HG03469 (cell line): ENCODE results near the gene EIF2B1.

Experiments
- ATAC-seq: cut with Tn5 transposase; IDR thresholded peaks from one replicate; pipeline ENCODE4 v1.9.1; 2021; ENCODE audit warnings: mild to moderate bottlenecking, moderate library complexity, moderate number of reproducible peaks; ENCODE audit not compliant: unreplicated experiment

The EIF2B1 gene

DNA sequence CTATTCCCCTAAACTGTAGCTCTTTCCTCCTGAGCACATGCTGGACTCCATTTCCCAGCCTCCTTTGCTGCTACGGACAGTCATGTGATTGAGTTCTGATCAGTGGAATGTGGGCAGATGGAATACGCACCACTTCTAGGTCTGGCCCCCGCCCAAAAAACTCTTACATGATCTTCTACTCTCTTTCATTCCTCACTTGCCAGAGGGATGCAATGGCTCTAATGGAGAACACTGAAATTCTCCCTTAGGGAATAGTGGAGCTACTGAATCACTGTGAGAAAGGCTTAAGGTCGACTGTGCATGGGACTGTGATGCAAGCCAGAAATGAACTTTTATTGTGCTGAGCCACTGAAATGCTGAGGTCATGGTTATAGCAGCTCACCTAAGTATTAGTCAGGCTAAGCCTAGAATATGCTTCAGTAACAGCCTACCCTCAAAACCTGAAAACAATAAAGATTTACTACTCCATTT is 62.1 kb downstream of the EIF2B1 start:
- no peak for ATAC-seq
